RWPE2 (cell line): Measurements from ENCODE around the gene APOC1.
"Not testable (repeated sequence)": the region's sequence is repeated elsewhere in the genome, so short reads cannot be mapped to it uniquely, and the experiment has no call there.

Source experiments
- ATAC-seq: fragments of 200-7000 bp; cut with Tn5 transposase; 3 replicates; pipeline ENCODE4 v1.9.1; 2021; ENCODE audit warnings: low read depth
- DNase-seq: peaks from one replicate; pipeline ENCODE4 v3.0.0-alpha.2; 2020; ENCODE audit warnings: low spot score
- H3K27ac ChIP-seq: fragments of 450-650 bp; 2 replicates; pipeline ENCODE4 v1.5.1; 2017; ENCODE audit warnings: mild to moderate bottlenecking; ENCODE audit not compliant: poor library complexity, severe bottlenecking
- H3K27me3 ChIP-seq: fragments of 250-450 bp; sonication (Bioruptor Pico); 2 replicates; pipeline ENCODE4 v1.5.1; 2021; ENCODE audit warnings: mild to moderate bottlenecking, moderate library complexity; ENCODE audit not compliant: insufficient read depth, poor library complexity, severe bottlenecking
- H3K36me3 ChIP-seq: fragments of 250-450 bp; sonication (Bioruptor Pico); 2 replicates; pipeline ENCODE4 v1.5.1; 2020; ENCODE audit warnings: low read depth, mild to moderate bottlenecking, moderate library complexity
- H3K4me1 ChIP-seq: fragments of 250-450 bp; sonication (Bioruptor Pico); 2 replicates; pipeline ENCODE4 v1.5.1; 2021; ENCODE audit warnings: mild to moderate bottlenecking, moderate library complexity; ENCODE audit not compliant: insufficient read depth, poor library complexity, severe bottlenecking
- H3K4me3 ChIP-seq: fragments of 250-450 bp; sonication (Bioruptor Pico); 2 replicates; pipeline ENCODE4 v1.5.1; 2021; ENCODE audit warnings: mild to moderate bottlenecking, moderate library complexity; ENCODE audit not compliant: severe bottlenecking
- H3K9me3 ChIP-seq: fragments of 250-450 bp; sonication (Bioruptor Pico); 2 replicates; pipeline ENCODE4 v1.5.1; 2021; ENCODE audit warnings: mild to moderate bottlenecking, moderate library complexity; ENCODE audit not compliant: severe bottlenecking
- CTCF ChIP-seq: fragments of 450-650 bp; IDR thresholded peaks from one replicate; pipeline ENCODE4 v1.5.1; 2017; ENCODE audit warnings: mild to moderate bottlenecking, moderate library complexity; ENCODE audit not compliant: poor library complexity, severe bottlenecking

APOC1 gene

GRCh38 chr19:44924243-44924725 is 9.9 kb downstream of the APOC1 start:
- DNase-seq, result no peak
- H3K4me3 ChIP-seq, result no peak overlapping the region

GRCh38 chr19:44925114-44925891 is 10.9 kb downstream of the APOC1 start:
- Histone ChIP-seq H3K4me3 (no peak overlapping the region), H3K9me3 (no peaks in the 10 kb centered on the region), H3K36me3 (no peaks in the 10 kb centered on the region), H3K27me3 (no peaks in the 10 kb centered on the region), H3K4me1 (no peaks in the 10 kb centered on the region), H3K27ac (no peak overlapping the region)
- no peak for DNase-seq
- no peak for ATAC-seq
- TF ChIP-seq CTCF, result no peak

More at GRCh38 chr19:44924243-44924725, 9.9 kb downstream of the APOC1 start:
- no peak for ATAC-seq
- no peaks in the 10 kb centered on the region for H3K9me3 ChIP-seq
- H3K36me3 ChIP-seq, result no peaks in the 10 kb centered on the region
- no peaks in the 10 kb centered on the region for H3K4me1 ChIP-seq
- H3K27me3 ChIP-seq, result no peaks in the 10 kb centered on the region
- H3K27ac ChIP-seq, result no peak overlapping the region
- no peak for TF ChIP-seq CTCF

GRCh38 chr19:44926245-44927077 is 12.1 kb downstream of the APOC1 start:
- not testable (repeated sequence) for H3K27me3 ChIP-seq, DNase-seq, H3K9me3 ChIP-seq, H3K36me3 ChIP-seq, H3K4me3 ChIP-seq, H3K4me1 ChIP-seq, H3K27ac ChIP-seq
- peak; percentile 28; the same call in 2 of the 3 replicates for ATAC-seq

GRCh38 chr19:44927746-44928145 is 13.3 kb downstream of the APOC1 start:
- Histone ChIP-seq H3K9me3 (no peaks in the 10 kb centered on the region), H3K36me3 (no peaks in the 10 kb centered on the region), H3K4me1 (no peaks in the 10 kb centered on the region), H3K27ac (no peak overlapping the region), H3K27me3 (no peaks in the 10 kb centered on the region), H3K4me3 (no peak overlapping the region)
- ATAC-seq (no peak), DNase-seq (no peak)
- no peak for TF ChIP-seq CTCF

- DNase-seq, result no peak
- Histone ChIP-seq H3K9me3 (no peaks in the 10 kb centered on the region), H3K27me3 (no peaks in the 10 kb centered on the region), H3K4me3 (no peak overlapping the region), H3K4me1 (no peaks in the 10 kb centered on the region), H3K27ac (no peak overlapping the region), H3K36me3 (no peaks in the 10 kb centered on the region)
- no peak for ATAC-seq
- TF ChIP-seq CTCF, result no peak
Observed at GRCh38 chr19:44930088-44930487, 15.7 kb downstream of the APOC1 start.
